GM19324 (cell line): ENCODE data around the gene HEXIM1.

Experiments
- ATAC-seq: cut with Tn5 transposase; IDR thresholded peaks from one replicate; pipeline ENCODE4 v1.9.1; 2021; ENCODE audit warnings: mild to moderate bottlenecking, moderate library complexity; ENCODE audit not compliant: unreplicated experiment, low FRiP score

The HEXIM1 gene

GRCh38 chr17:45168991-45169752 is 20.9 kb downstream of the HEXIM1 start:
- ATAC-seq, result no peak

- ATAC-seq, result no peak
Measured at GRCh38 chr17:45170280-45170930, 22.1 kb downstream of the HEXIM1 start.

- ATAC-seq, result no peak
Measured at GRCh38 chr17:45170931-45171337, 22.7 kb downstream of the HEXIM1 start.

GRCh38 chr17:45171338-45172231 is 23.3 kb downstream of the HEXIM1 start:
- no peak for ATAC-seq

- ATAC-seq, result no peak
Measured at GRCh38 chr17:45172232-45172540, 23.9 kb downstream of the HEXIM1 start.

- ATAC-seq, result peak; percentile 51
Measured at GRCh38 chr17:45172541-45173286, 24.4 kb downstream of the HEXIM1 start.

- no peak for ATAC-seq
Measured at GRCh38 chr17:45175759-45176115, 27.5 kb downstream of the HEXIM1 start.

GRCh38 chr17:45177563-45177962 is 29.3 kb downstream of the HEXIM1 start:
- ATAC-seq, result no peak

- ATAC-seq, result no peak
Measured at GRCh38 chr17:45184144-45184543, 35.9 kb downstream of the HEXIM1 start.

GRCh38 chr17:45186801-45187354 is 38.6 kb downstream of the HEXIM1 start:
- no peak for ATAC-seq

- ATAC-seq, result no peak
Measured at GRCh38 chr17:45189009-45189408, 40.7 kb downstream of the HEXIM1 start.

- no peak for ATAC-seq
Measured at GRCh38 chr17:45190503-45191255, 42.4 kb downstream of the HEXIM1 start.

- ATAC-seq, result no peak
Measured at GRCh38 chr17:45195424-45195823, 47.1 kb downstream of the HEXIM1 start.

- ATAC-seq, result no peak
Measured at GRCh38 chr17:45197108-45197507, 48.8 kb downstream of the HEXIM1 start.

GRCh38 chr17:45197555-45198334 is 49.5 kb downstream of the HEXIM1 start:
- ATAC-seq, result peak; percentile 77

GRCh38 chr17:45200701-45201100 is 52.4 kb downstream of the HEXIM1 start:
- no peak for ATAC-seq

GRCh38 chr17:45201457-45201856 is 53.2 kb downstream of the HEXIM1 start:
- no peak for ATAC-seq
